Hepatocyte (in vitro differentiated cells): ENCODE measurements around the gene MAPK4. TPM values are rescaled to one million over a fixed set of nuclear protein-coding genes. Genes with fewer than 3 reads are reported as not detected.

Source experiments
- DNase-seq: peaks from one replicate; pipeline ENCODE4 v3.0.0-alpha.2; 2016; ENCODE audit warnings: low spot score
- H2AFZ ChIP-seq: fragments of 200-600 bp; sonication (generic); 2 replicates; pipeline ENCODE4 v1.6.0; 2016; ENCODE audit warnings: antibody characterized with exemption, mild to moderate bottlenecking
- H3K27ac ChIP-seq: fragments of 200-600 bp; sonication (generic); 2 replicates; pipeline ENCODE4 v1.5.1; 2016; ENCODE audit warnings: mild to moderate bottlenecking
- H3K27me3 ChIP-seq: fragments of 200-600 bp; sonication (generic); 2 replicates; pipeline ENCODE4 v1.6.1; 2016
- H3K36me3 ChIP-seq: fragments of 200-600 bp; sonication (generic); replicated peaks from 2 replicates; pipeline ENCODE4 v1.5.1; 2016; ENCODE audit warnings: low read depth; ENCODE audit not compliant: insufficient read depth
- H3K4me1 ChIP-seq: fragments of 200-600 bp; sonication (generic); 2 replicates; pipeline ENCODE4 v1.5.1; 2016; ENCODE audit warnings: mild to moderate bottlenecking, moderate library complexity; ENCODE audit not compliant: insufficient read depth
- H3K4me2 ChIP-seq: fragments of 200-600 bp; sonication (generic); 2 replicates; pipeline ENCODE4 v1.6.0; 2016
- H3K4me3 ChIP-seq: fragments of 200-600 bp; sonication (generic); 2 replicates; pipeline ENCODE4 v1.5.1; 2016; ENCODE audit warnings: mild to moderate bottlenecking
- H3K79me2 ChIP-seq: fragments of 200-600 bp; sonication (generic); 2 replicates; pipeline ENCODE4 v1.6.0; 2017; ENCODE audit warnings: mild to moderate bottlenecking
- H3K9me2 ChIP-seq: fragments of 200-600 bp; sonication (generic); replicated peaks from 2 replicates; pipeline ENCODE4 v1.6.0; 2017; ENCODE audit warnings: mild to moderate bottlenecking; ENCODE audit not compliant: insufficient read depth
- H3K9me3 ChIP-seq: fragments of 200-600 bp; sonication (generic); 2 replicates; pipeline ENCODE4 v1.5.1; 2016; ENCODE audit warnings: low read depth, mild to moderate bottlenecking
- H4K20me1 ChIP-seq: fragments of 200-600 bp; sonication (generic); 2 replicates; pipeline ENCODE4 v1.6.0; 2016; ENCODE audit warnings: mild to moderate bottlenecking; ENCODE audit not compliant: insufficient read depth, poor library complexity, severe bottlenecking
- CTCF ChIP-seq: fragments of 200-600 bp; sonication (generic); IDR thresholded peaks from 2 replicates; pipeline ENCODE4 v1.5.1; 2016; ENCODE audit warnings: antibody characterized with exemption, mild to moderate bottlenecking; ENCODE audit not compliant: poor library complexity
- EZH2 ChIP-seq: fragments of 200-600 bp; sonication (generic); IDR thresholded peaks from 2 replicates; pipeline ENCODE4 v1.6.1; 2016; ENCODE audit warnings: antibody characterized with exemption, mild to moderate bottlenecking, borderline replicate concordance
- EZH2phosphoT487 ChIP-seq: fragments of 200-600 bp; sonication (generic); IDR thresholded peaks from one replicate; pipeline ENCODE4 v1.6.1; 2018; ENCODE audit warnings: antibody characterized with exemption, mild to moderate bottlenecking, low read depth, moderate library complexity; ENCODE audit not compliant: unreplicated experiment, severe bottlenecking
- WGBS: methylation state at CpG from one replicate; pipeline ENCODE4 v1.1.6; 2016; ENCODE audit warnings: low lambda C conversion rate; ENCODE audit errors: missing lambda C conversion rate; 5-methylcytosine and 5-hydroxymethylcytosine counted together
- polyA plus RNA-seq: library from polyadenylated mRNA; unstranded; fragments of >200 nt; fragmentation: Nextera tagmentation; extraction: Ambion mirVana; gene quantifications from 2 replicates; pipeline ENCODE4 v1.2.1, GENCODE V29; 2016
- total RNA-seq: library from RNA; depleted of rRNA; stranded (reverse); fragments of >200 nt; gene quantifications from 2 replicates; pipeline ENCODE4 v1.2.3, GENCODE V29; 2014

Gene MAPK4
- total and polyA plus RNA-seq, 2 experiments from 2014 or later = 2.0 to 2.4 TPM

GRCh38 chr18:50749421-50749820 is 189.5 kb downstream of the MAPK4 start:
- TF ChIP-seq EZH2phosphoT487 = no peak
- no peak for TF ChIP-seq CTCF
- TF ChIP-seq EZH2 = no peak
- Histone ChIP-seq H2AFZ (no peak overlapping the region), H3K79me2 (no peaks in the 10 kb centered on the region), H3K4me2 (no peak overlapping the region), H3K27me3 (no peaks in the 10 kb centered on the region), H3K9me2 (no peaks in the 10 kb centered on the region), H3K9me3 (no peaks in the 10 kb centered on the region), H4K20me1 (no peaks in the 10 kb centered on the region), H3K4me3 (no peak overlapping the region), H3K36me3 (no peaks in the 10 kb centered on the region), H3K27ac (no peak overlapping the region), H3K4me1 (peaks cover 7% of the 10 kb centered on the region)
- DNase-seq = no peak
- 73% methylated on average over 5 of the region's 5 CpGs for WGBS

DNA sequence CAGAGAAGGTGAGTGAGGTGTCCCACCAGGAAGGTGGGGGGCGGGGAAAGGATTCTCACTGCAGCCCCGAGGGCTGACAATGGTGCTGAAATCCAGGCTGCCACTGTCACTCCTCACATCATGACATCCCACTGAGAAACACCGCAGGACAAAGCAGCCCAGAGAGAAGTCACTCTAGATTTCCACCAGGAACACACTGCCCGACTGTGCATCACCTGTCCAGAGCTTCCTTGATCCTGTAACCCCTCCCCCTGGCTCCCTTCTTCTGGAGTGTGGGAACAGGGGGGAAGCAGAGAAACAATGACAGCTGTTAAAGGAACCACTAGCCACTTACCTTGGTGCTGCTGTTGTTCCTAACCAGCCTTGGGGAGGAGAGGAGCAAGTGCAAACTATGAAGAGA is 190.1 kb downstream of the MAPK4 start:
- Histone ChIP-seq H3K27ac (no peak overlapping the region), H3K4me1 (peaks cover 7% of the 10 kb centered on the region), H3K9me2 (no peaks in the 10 kb centered on the region), H4K20me1 (no peaks in the 10 kb centered on the region), H3K36me3 (no peaks in the 10 kb centered on the region), H3K79me2 (no peaks in the 10 kb centered on the region), H2AFZ (no peak overlapping the region), H3K4me2 (no peak overlapping the region), H3K27me3 (no peaks in the 10 kb centered on the region), H3K9me3 (no peaks in the 10 kb centered on the region), H3K4me3 (no peak overlapping the region)
- TF ChIP-seq EZH2 = no peak
- no peak for TF ChIP-seq CTCF
- TF ChIP-seq EZH2phosphoT487 = no peak
- WGBS = 55% methylated on average over 4 of the region's 4 CpGs
- DNase-seq = no peak

DNA sequence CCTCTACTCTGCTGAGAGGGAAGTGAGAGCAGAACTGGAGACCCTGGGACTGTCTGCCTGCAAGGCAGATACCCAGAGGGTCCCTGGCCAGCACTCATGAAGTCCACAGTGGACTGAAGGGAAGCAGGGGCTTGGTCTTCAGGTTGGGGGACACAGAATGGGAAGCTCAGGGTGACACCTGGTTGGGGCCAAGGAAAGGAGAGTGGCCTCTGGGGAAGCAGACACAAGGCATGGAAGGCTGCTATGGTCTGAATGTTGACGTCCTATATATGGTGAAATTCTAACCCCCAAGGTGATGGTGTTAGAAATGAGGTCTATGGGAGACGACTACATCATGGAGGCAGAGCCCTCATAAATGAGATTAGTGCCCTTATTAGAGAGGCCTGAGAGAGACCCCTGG is 190.7 kb downstream of the MAPK4 start:
- no peaks in the 10 kb centered on the region for H3K27me3 ChIP-seq
- no peak for DNase-seq
- WGBS = 97% methylated on average over 2 of the region's 2 CpGs

More for the DNA sequence above, 190.7 kb downstream of the MAPK4 start:
- no peaks in the 10 kb centered on the region for H3K79me2 ChIP-seq
- H3K9me2 ChIP-seq = no peaks in the 10 kb centered on the region
- H3K4me2 ChIP-seq = no peak overlapping the region
- H3K4me3 ChIP-seq = no peak overlapping the region
- H3K9me3 ChIP-seq = no peaks in the 10 kb centered on the region
- peaks cover 7% of the 10 kb centered on the region for H3K4me1 ChIP-seq
- H3K27ac ChIP-seq = no peak overlapping the region
- no peaks in the 10 kb centered on the region for H4K20me1 ChIP-seq
- TF ChIP-seq CTCF (no peak), EZH2 (no peak), EZH2phosphoT487 (no peak)
- no peak overlapping the region for H2AFZ ChIP-seq
- H3K36me3 ChIP-seq = no peaks in the 10 kb centered on the region
